Measurements from ENCODE around the gene RIMBP2.

GRCh38 chr12:130603396-130603965 lies 112.6 kb downstream of the RIMBP2 start:
- TF ChIP-seq EP300 (IDR thresholded peaks at IDR 0.05; ENCODE audit: borderline replicate concordance in 1 of 2, low read depth in 1 of 2, low read length in 1 of 2) (no peak), CHD2 (IDR thresholded peaks at IDR 0.05; ENCODE audit: low read length, partially characterized antibody) (no peak), CTCF (IDR thresholded peaks at IDR 0.05) (no peak), SMC3 (IDR thresholded peaks at IDR 0.05; ENCODE audit: low read depth, low read length) (no peak), JUND (IDR thresholded peaks at IDR 0.05) (no peak), REST (IDR thresholded peaks at IDR 0.05; ENCODE audit: low read depth, low read length) (no peak), NRF1 (IDR thresholded peaks at IDR 0.05; ENCODE audit: low read depth, low read length) (no peak), RAD21 (IDR thresholded peaks at IDR 0.05; ENCODE audit: low read length) (no peak)

All from SK-N-SH (cell line).